Measurements from ENCODE around the gene P4HA1.

Gene P4HA1

GRCh38 chr10:72976886-72977285, 119.8 kb downstream of the P4HA1 start:
- DNase-seq (ENCODE audit: low spot score): no peak

Data from D341Med (cell line).